K562 treated with DMSO at 1 percent for 48 hours (cell line): ENCODE results near the gene PXK. TPM values are rescaled to one million over a fixed set of nuclear protein-coding genes. Genes with fewer than 3 reads are reported as not detected.

ENCODE experiments used
- total RNA-seq: library from RNA; unstranded; fragments of 300-600 nt; gene quantifications from 2 replicates; pipeline ENCODE4 v1.2.3, GENCODE V29; 2022; ENCODE audit warnings: low replicate concordance; ENCODE audit errors: extremely low read depth

Gene PXK
- total RNA-seq = not detected in 2 replicates

DNA sequence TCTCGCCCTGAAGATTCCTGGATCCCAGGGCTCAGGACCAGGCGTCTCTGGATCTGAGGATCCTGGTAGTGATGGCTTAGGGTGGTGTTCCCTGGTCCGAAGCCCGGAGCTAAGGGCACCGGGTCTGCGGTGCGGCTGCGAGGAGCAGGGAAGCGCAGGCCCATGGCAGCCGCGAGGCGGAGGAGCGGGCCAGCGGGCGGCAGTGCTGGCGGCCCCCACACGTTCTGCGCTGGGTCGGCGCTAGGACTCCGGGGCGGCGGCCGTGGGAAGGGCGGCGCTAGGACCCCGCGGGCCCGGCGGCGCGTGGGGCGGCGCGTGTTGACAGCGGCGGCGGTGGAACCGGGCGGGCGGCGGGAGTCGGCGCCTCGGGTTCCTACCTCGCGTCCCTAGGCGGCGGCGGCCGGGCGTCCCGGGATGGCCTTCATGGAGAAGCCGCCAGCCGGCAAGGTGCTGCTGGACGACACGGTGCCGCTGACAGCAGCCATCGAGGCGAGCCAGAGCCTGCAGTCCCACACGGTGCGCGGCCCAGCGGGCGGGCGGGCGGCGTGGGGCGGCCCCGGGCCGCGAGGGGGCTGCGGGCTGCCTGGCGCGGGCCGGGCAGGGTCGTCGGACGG is at the start of gene PXK:
TSS of gene PXK (plus strand) at position 318 of the 614 bp plus-strand sequence. CDS start at position 415, 97 bp downstream.

DNA sequence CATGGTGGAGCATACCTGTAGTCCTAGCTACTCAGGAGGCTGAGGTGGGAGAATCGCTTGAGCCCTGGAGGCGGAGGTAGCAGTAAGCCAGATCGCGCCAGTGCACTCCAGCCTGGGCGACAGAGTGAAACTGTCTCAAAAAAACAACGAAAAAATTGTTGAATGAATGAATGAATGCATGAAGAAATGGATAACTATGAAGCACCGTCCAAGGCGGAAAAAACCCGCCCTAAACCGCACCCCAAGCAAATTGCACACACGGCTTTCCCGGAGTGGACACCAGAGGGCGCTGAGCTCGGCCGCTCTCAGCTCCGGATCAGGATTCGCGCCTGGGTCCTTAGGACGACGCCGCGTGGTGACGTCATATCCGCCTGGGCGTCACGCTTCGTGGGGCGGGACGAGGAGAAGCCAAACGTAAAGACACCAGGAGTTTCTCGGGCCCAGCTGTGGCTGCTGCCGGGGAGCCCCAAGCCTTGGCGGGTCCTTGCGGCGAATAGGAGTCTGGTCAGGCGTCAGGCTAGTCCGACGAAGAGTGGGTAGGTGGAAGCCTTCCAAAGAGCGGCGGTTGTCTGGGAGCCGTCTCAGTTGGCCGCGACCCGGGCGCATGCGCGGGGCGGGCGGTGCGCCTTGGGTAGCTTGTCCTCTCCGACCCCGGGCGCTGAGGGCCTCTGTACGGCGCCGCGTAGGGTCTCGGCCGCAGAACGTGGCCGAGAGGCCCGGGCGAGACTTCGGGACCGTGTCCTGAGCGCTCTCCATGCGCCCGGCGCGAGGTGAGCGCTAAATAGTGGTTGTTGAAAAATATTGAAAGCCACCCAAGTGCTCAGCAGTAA is 26.6 kb upstream of the PXK start, which contains the start of the genes HTD2 and RPP14:
TSS of gene HTD2 (plus strand) at position 639 of the 830 bp plus-strand sequence. CDS start 11,094 bp downstream, outside the sequence.
TSS of gene RPP14 (plus strand) at position 364 of the 830 bp plus-strand sequence. CDS start 4,085 bp downstream, outside the sequence.

DNA sequence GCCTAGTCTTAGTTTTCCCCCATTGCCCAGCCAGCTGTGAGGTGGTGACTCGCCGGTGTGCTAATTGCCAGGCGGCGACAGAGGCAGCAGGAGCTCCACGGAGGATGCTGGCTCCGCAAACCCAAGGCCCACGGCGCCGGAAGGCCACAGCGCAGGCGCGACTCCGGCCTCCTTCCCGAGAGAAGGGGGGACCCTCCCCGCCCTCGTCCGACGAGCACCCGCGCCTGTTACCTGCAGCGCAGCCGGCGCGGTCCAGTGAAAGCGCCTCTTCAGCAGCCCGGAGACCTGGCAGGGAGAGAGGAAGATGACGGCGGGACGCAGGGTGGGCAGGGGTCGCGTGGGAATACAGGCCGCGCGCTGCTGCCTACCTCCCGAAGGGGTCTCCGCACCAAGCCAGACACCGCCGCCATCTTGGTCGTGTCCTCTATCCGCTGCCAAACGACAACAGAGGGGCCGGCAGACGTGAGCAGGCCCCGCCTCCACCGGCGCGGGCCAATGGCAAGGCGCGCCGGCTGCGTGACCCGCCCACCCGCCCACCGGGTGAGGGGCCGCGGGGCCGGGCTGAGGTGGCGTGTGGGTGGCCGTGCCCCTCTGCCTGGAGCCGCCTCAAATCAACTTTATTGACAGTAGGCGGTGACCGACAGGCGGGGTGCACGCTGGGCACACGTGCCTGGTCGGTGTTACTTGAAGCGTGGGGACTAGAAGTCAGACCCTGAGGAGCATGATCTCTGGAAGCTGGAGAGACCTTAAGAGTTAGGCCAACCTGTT is 100.9 kb downstream of the PXK start, which contains the start of gene PDHB:
TSS of gene PDHB (minus strand) at position 433 of the 768 bp plus-strand sequence. CDS start at position 410, 23 bp downstream.

Other genes with a start within 250 kb of the PXK start
- gene DNASE1L3, start 121.9 kb upstream of the PXK start, total RNA-seq = not detected in 2 replicates
- gene ABHD6, start 95.1 kb upstream of the PXK start, total RNA-seq = not detected in 2 replicates
- not detected in 2 replicates for gene RPP14, start 26.6 kb upstream of the PXK start, total RNA-seq
- not detected in 2 replicates for gene HTD2, start 26.4 kb upstream of the PXK start, total RNA-seq
- gene PDHB, start 100.9 kb downstream of the PXK start, total RNA-seq = not detected in 2 replicates
- not detected in 2 replicates for gene KCTD6, start 159.2 kb downstream of the PXK start, total RNA-seq
- gene ACOX2, start 204.3 kb downstream of the PXK start, total RNA-seq = not detected in 2 replicates
- gene FAM107A, start 244.5 kb downstream of the PXK start, total RNA-seq = not detected in 2 replicates